Hepatocyte (in vitro differentiated cells): ENCODE data around the gene OR51E1.

ENCODE experiments used
- CTCF ChIP-seq: fragments of 200-600 bp; sonication (generic); IDR thresholded peaks from 2 replicates; pipeline ENCODE4 v1.5.1; 2016; ENCODE audit warnings: antibody characterized with exemption, mild to moderate bottlenecking; ENCODE audit not compliant: poor library complexity
- EZH2 ChIP-seq: fragments of 200-600 bp; sonication (generic); IDR thresholded peaks from 2 replicates; pipeline ENCODE4 v1.6.1; 2016; ENCODE audit warnings: antibody characterized with exemption, mild to moderate bottlenecking, borderline replicate concordance

- TF ChIP-seq CTCF (no peak), EZH2 (no peak)
These were observed 61.1 kb downstream of the OR51E1 start for GRCh38 chr11:4704790-4705334.
